ENCODE measurements around the gene GRID2. TPM values are rescaled to one million over a fixed set of nuclear protein-coding genes. Genes with fewer than 3 reads are reported as not detected.
"Not testable (repeated sequence)": the region's sequence is repeated elsewhere in the genome, so short reads cannot be mapped to it uniquely, and the experiment has no call there.

GRID2 gene
- polyA plus RNA-seq, 1 donor (not counting 4 experiments of a cell fraction or from before 2014, with no cell fraction given): not detected

- FAIRE-seq (no peak), DNase-seq (ENCODE audit: low read depth, low spot score) (no peak)
- Histone ChIP-seq H3K36me3 (ENCODE audit: control insufficient read depth in 2 of 2, extremely low read depth in 1 of 2, insufficient read depth in 2 of 2, low read length in 2 of 2) (no peaks in the 10 kb centered on the region), H3K9me3 (ENCODE audit: control insufficient read depth, low read depth, low read length) (no peaks in the 10 kb centered on the region), H4K20me1 (ENCODE audit: control insufficient read depth, extremely low read depth, insufficient read depth, low read length) (no peaks in the 10 kb centered on the region), H3K9me1 (ENCODE audit: control insufficient read depth, extremely low read depth, insufficient read depth, low read length) (no peaks in the 10 kb centered on the region), H3K9ac (ENCODE audit: control insufficient read depth, extremely low read depth, insufficient read depth, low read length) (no peak overlapping the region), H3K4me2 (ENCODE audit: control insufficient read depth, extremely low read depth, insufficient read depth, low read depth, low read length) (no peak overlapping the region), H3K27ac (ENCODE audit: control insufficient read depth, insufficient read depth, low read length) (no peak overlapping the region), H3K27me3 (ENCODE audit: control insufficient read depth, extremely low read depth, insufficient read depth, low read length) (no peaks in the 10 kb centered on the region), H3K79me2 (ENCODE audit: control insufficient read depth, insufficient read depth, low read length) (no peaks in the 10 kb centered on the region), H2AFZ (ENCODE audit: control insufficient read depth, low read length) (no peak overlapping the region), H3K4me1 (ENCODE audit: control insufficient read depth, extremely low read depth, insufficient read depth, low read length) (no peaks in the 10 kb centered on the region), H3K4me3 (ENCODE audit: control insufficient read depth in 2 of 3, extremely low read depth in 1 of 3, insufficient read depth in 2 of 3, low read depth in 1 of 3, low read length in 3 of 3) (no peak overlapping the region)
- dilution Hi-C loops (cut with MboI; ENCODE audit: extremely low pct_ligation_motif_present, low sequenced_read_pairs): no loop called here
- TF ChIP-seq EZH2 (IDR thresholded peaks at IDR 0.05; ENCODE audit: low read length): no peak
- TF ChIP-seq CTCF (optimal IDR thresholded peaks at IDR 0.05 in 1 of 3, IDR thresholded peaks at IDR 0.05 in 1 of 3, conservative IDR thresholded peaks at IDR 0.05 in 1 of 3; ENCODE audit: extremely low read depth in 1 of 3, insufficient read depth in 2 of 3, low read length in 3 of 3): no peak
Observed at GRCh38 chr4:93670434-93670833, 1366.7 kb downstream of the GRID2 start.

- H4K20me1 ChIP-seq (ENCODE audit: control insufficient read depth, extremely low read depth, insufficient read depth, low read length): no peaks in the 10 kb centered on the region
- no peaks in the 10 kb centered on the region for H3K79me2 ChIP-seq (ENCODE audit: control insufficient read depth, insufficient read depth, low read length)
- H3K36me3 ChIP-seq (ENCODE audit: control insufficient read depth in 2 of 2, extremely low read depth in 1 of 2, insufficient read depth in 2 of 2, low read length in 2 of 2): no peaks in the 10 kb centered on the region
- H3K9ac ChIP-seq (ENCODE audit: control insufficient read depth, extremely low read depth, insufficient read depth, low read length): no peak overlapping the region
- DNase-seq (ENCODE audit: low read depth, low spot score) (no peak), FAIRE-seq (no peak)
- dilution Hi-C loops (cut with MboI; ENCODE audit: extremely low pct_ligation_motif_present, low sequenced_read_pairs): no loop called here
- no peaks in the 10 kb centered on the region for H3K9me3 ChIP-seq (ENCODE audit: control insufficient read depth, low read depth, low read length)
- TF ChIP-seq CTCF (optimal IDR thresholded peaks at IDR 0.05 in 1 of 3, IDR thresholded peaks at IDR 0.05 in 1 of 3, conservative IDR thresholded peaks at IDR 0.05 in 1 of 3; ENCODE audit: extremely low read depth in 1 of 3, insufficient read depth in 2 of 3, low read length in 3 of 3) (no peak), EZH2 (IDR thresholded peaks at IDR 0.05; ENCODE audit: low read length) (no peak)
- no peaks in the 10 kb centered on the region for H3K27me3 ChIP-seq (ENCODE audit: control insufficient read depth, extremely low read depth, insufficient read depth, low read length)
- no peak overlapping the region for H3K4me3 ChIP-seq (ENCODE audit: control insufficient read depth in 2 of 3, extremely low read depth in 1 of 3, insufficient read depth in 2 of 3, low read depth in 1 of 3, low read length in 3 of 3)
- H3K4me1 ChIP-seq (ENCODE audit: control insufficient read depth, extremely low read depth, insufficient read depth, low read length): no peaks in the 10 kb centered on the region
- no peak overlapping the region for H3K4me2 ChIP-seq (ENCODE audit: control insufficient read depth, extremely low read depth, insufficient read depth, low read depth, low read length)
- no peaks in the 10 kb centered on the region for H3K9me1 ChIP-seq (ENCODE audit: control insufficient read depth, extremely low read depth, insufficient read depth, low read length)
- no peak overlapping the region for H2AFZ ChIP-seq (ENCODE audit: control insufficient read depth, low read length)
- no peak overlapping the region for H3K27ac ChIP-seq (ENCODE audit: control insufficient read depth, insufficient read depth, low read length)
Observed at GRCh38 chr4:93671093-93671492, 1367.3 kb downstream of the GRID2 start.

GRCh38 chr4:93676937-93677336 lies 1373.2 kb downstream of the GRID2 start:
- H3K79me2 ChIP-seq (ENCODE audit: control insufficient read depth, insufficient read depth, low read length); H3K36me3 ChIP-seq (ENCODE audit: control insufficient read depth in 2 of 2, extremely low read depth in 1 of 2, insufficient read depth in 2 of 2, low read length in 2 of 2); DNase-seq (ENCODE audit: low read depth, low spot score); H2AFZ ChIP-seq (ENCODE audit: control insufficient read depth, low read length); H4K20me1 ChIP-seq (ENCODE audit: control insufficient read depth, extremely low read depth, insufficient read depth, low read length); H3K4me3 ChIP-seq (ENCODE audit: control insufficient read depth in 2 of 3, extremely low read depth in 1 of 3, insufficient read depth in 2 of 3, low read depth in 1 of 3, low read length in 3 of 3); dilution Hi-C loops (cut with MboI; ENCODE audit: extremely low pct_ligation_motif_present, low sequenced_read_pairs); H3K9me1 ChIP-seq (ENCODE audit: control insufficient read depth, extremely low read depth, insufficient read depth, low read length); H3K27ac ChIP-seq (ENCODE audit: control insufficient read depth, insufficient read depth, low read length); H3K9me3 ChIP-seq (ENCODE audit: control insufficient read depth, low read depth, low read length); H3K9ac ChIP-seq (ENCODE audit: control insufficient read depth, extremely low read depth, insufficient read depth, low read length); H3K4me1 ChIP-seq (ENCODE audit: control insufficient read depth, extremely low read depth, insufficient read depth, low read length); H3K4me2 ChIP-seq (ENCODE audit: control insufficient read depth, extremely low read depth, insufficient read depth, low read depth, low read length); H3K27me3 ChIP-seq (ENCODE audit: control insufficient read depth, extremely low read depth, insufficient read depth, low read length); FAIRE-seq: not testable (repeated sequence)
